K562 (cell line): ENCODE results near the gene MINK1. TPM values are rescaled to one million over a fixed set of nuclear protein-coding genes. Genes with fewer than 3 reads are reported as not detected.

ENCODE experiments used
- ATAC-seq: fragments of 200-7000 bp; cut with Tn5 transposase; 3 replicates; pipeline ENCODE4 v1.9.1; 2020; ENCODE audit warnings: moderate library complexity
- BruUV-seq: library from RNA; stranded (reverse); fragments of 400-500 nt; replicated peaks from 2 replicates; lab custom pipeline; 2021; lab: Mats Ljungman, UMichigan
- CTCF ChIA-PET: fragments of 300-600 bp; formaldehyde crosslinking; extraction: SDS; loops from one replicate; lab custom pipeline; 2021; ENCODE audit warnings: low intra/inter-chr PET ratio; lab: Yijun Ruan, JAX
- POLR2A ChIA-PET: fragments of 300-600, 350-650 bp; sonication (Branson Sonifier 250); formaldehyde crosslinking; extraction: SDS; loops from one replicate; lab custom pipeline; 2021; ENCODE audit warnings: antibody characterized with exemption, inconsistent platforms; lab: Yijun Ruan, JAX
- DNase-seq, 4 experiments: peaks; one replicate each; pipeline versions ENCODE4 v3.0.0 to v3.0.0-alpha.2; 2011 to 2018; ENCODE audit warnings: low spot score in 3 of 4, mixed read lengths in 3 of 4; ENCODE audit errors: extremely low read depth in 1 of 4
- FAIRE-seq: peaks from 2 replicates; lab custom pipeline; 2011; peaks lifted over from hg19 to GRCh38; lab: Jason Lieb, UNC
- H2AFZ ChIP-seq: 2 replicates; pipeline ENCODE4 v1.6.0; 2011; ENCODE audit warnings: low read depth, low read length, control low read depth, inconsistent platforms
- H3K27ac ChIP-seq: fragments of 200-600 bp; 3 replicates; pipeline ENCODE4 v1.8.0; 2011; ENCODE audit warnings: low read depth, mild to moderate bottlenecking, control low read depth, inconsistent platforms, low read length, moderate library complexity, mixed read lengths; ENCODE audit errors: extremely low read depth
- H3K27me3 ChIP-seq, 2 experiments: fragments of 300-600 bp in 1 of 2; 2 replicates in 1 of 2; 3 replicates in 1 of 2; pipeline versions ENCODE4 v1.6.0 to v1.8.0; 2011; ENCODE audit warnings: inconsistent platforms in 2 of 2, low read length in 2 of 2, mild to moderate bottlenecking in 1 of 2, mixed read lengths in 1 of 2, moderate library complexity in 1 of 2; ENCODE audit not compliant: control insufficient read depth in 2 of 2, insufficient read depth in 2 of 2
- H3K36me3 ChIP-seq: fragments of 300-600 bp; 3 replicates; pipeline ENCODE4 v1.8.0; 2011; ENCODE audit warnings: mild to moderate bottlenecking, low read length, inconsistent platforms; ENCODE audit not compliant: control insufficient read depth, insufficient read depth
- H3K4me1 ChIP-seq, 2 experiments: fragments of 200-600 bp in 1 of 2; replicated peaks in 1 of 2; 2 replicates in 1 of 2; 3 replicates in 1 of 2; pipeline versions ENCODE4 v1.5.1 to v1.8.0; 2011; ENCODE audit warnings: inconsistent platforms in 2 of 2, low read length in 2 of 2, mild to moderate bottlenecking in 1 of 2, mixed read lengths in 1 of 2, moderate library complexity in 1 of 2; ENCODE audit not compliant: control insufficient read depth in 2 of 2, insufficient read depth in 2 of 2
- H3K4me2 ChIP-seq: 2 replicates; pipeline ENCODE4 v1.6.1; 2011; ENCODE audit warnings: low read length, control low read depth, inconsistent platforms, mixed read lengths; ENCODE audit not compliant: insufficient read depth
- H3K4me3 ChIP-seq: fragments of 200-600 bp; sonication (generic), shearing (Covaris generic); 2 replicates; pipeline ENCODE4 v1.5.1; 2016; ENCODE audit warnings: control low read depth, inconsistent platforms
- H3K79me2 ChIP-seq: fragments of 200-600 bp; 3 replicates; pipeline ENCODE4 v1.8.0; 2011; ENCODE audit warnings: low read length, inconsistent platforms; ENCODE audit not compliant: control insufficient read depth, insufficient read depth
- H3K9ac ChIP-seq, 2 experiments: 2 replicates each; pipeline versions ENCODE4 v1.6.0 to v1.6.1; 2011; ENCODE audit warnings: low read depth in 2 of 2, low read length in 2 of 2, control low read depth in 1 of 2, inconsistent platforms in 1 of 2, mild to moderate bottlenecking in 1 of 2, mixed read lengths in 1 of 2; ENCODE audit not compliant: insufficient read depth in 1 of 2
- H3K9me1 ChIP-seq: one replicate; pipeline ENCODE4 v1.6.0; 2011; ENCODE audit warnings: inconsistent platforms, mild to moderate bottlenecking, low read length, moderate library complexity; ENCODE audit not compliant: control insufficient read depth, insufficient read depth
- H3K9me3 ChIP-seq: replicated peaks from 2 replicates; pipeline ENCODE4 v1.5.1; 2011; ENCODE audit warnings: low read depth, low read length, inconsistent platforms; ENCODE audit not compliant: control insufficient read depth, insufficient read depth
- H4K20me1 ChIP-seq: replicated peaks from 2 replicates; pipeline ENCODE4 v1.6.1; 2011; ENCODE audit warnings: low read length, inconsistent platforms, mixed read lengths; ENCODE audit not compliant: control insufficient read depth, insufficient read depth
- ATF1 ChIP-seq, 2 experiments: fragments of 450-650 bp in 1 of 2; IDR thresholded peaks; 2 replicates each; pipeline ENCODE4 v1.6.1; 2016; ENCODE audit warnings: missing compliant biosample characterization in 1 of 2, missing genetic modification characterization in 1 of 2
- COPS2 ChIP-seq: fragments of 450-650 bp; conservative IDR thresholded peaks from 2 replicates; pipeline ENCODE4 v1.6.1; 2016; ENCODE audit warnings: mild to moderate bottlenecking, moderate library complexity
- GATAD2A ChIP-seq: fragments of 450-650 bp; IDR thresholded peaks from 2 replicates; pipeline ENCODE4 v1.6.1; 2017
- IFI16 ChIP-seq: fragments of 250-450 bp; sonication (Bioruptor Pico); IDR thresholded peaks from 2 replicates; pipeline ENCODE4 v2.1.2; 2022; ENCODE audit warnings: mild to moderate bottlenecking, inconsistent platforms
- KDM1A ChIP-seq, 2 experiments: fragments of 450-650 bp; IDR thresholded peaks; 2 replicates each; pipeline ENCODE4 v1.6.1; 2016; ENCODE audit warnings: mild to moderate bottlenecking in 2 of 2
- U2AF1 ChIP-seq: fragments of 200-400 bp; formaldehyde crosslinking; optimal IDR thresholded peaks from 2 replicates; pipeline ENCODE3; 2017; ENCODE audit warnings: mild to moderate bottlenecking, low read depth, low read length, moderate library complexity
- ZKSCAN8 ChIP-seq: fragments of 200-800 bp; sonication (Bioruptor generic); IDR thresholded peaks from 2 replicates; pipeline ENCODE4 v1.6.1; 2016; ENCODE audit warnings: missing genetic modification characterization, missing compliant biosample characterization
- WGBS: fragments of 100-300 bp; shearing (Covaris generic); methylation state at CpG from one replicate; pipeline ENCODE4 v1.1.6; 2016; ENCODE audit warnings: low coverage, mixed read lengths; ENCODE audit not compliant: insufficient coverage; ENCODE audit errors: missing lambda C conversion rate; 5-methylcytosine and 5-hydroxymethylcytosine counted together
- in situ Hi-C: fragments of 300-500 bp; cut with MboI; formaldehyde crosslinking; loops from 4 replicates; pipeline ENCODE4 v1.15.0; 2018; ENCODE audit warnings: inconsistent platforms, mixed read lengths
- intact Hi-C: fragments of 100-400 bp; cut with micrococcal nuclease; formaldehyde crosslinking; loops from 2 replicates; pipeline ENCODE4 v1.14.2; 2022
- polyA plus RNA-seq, 8 experiments: library from polyadenylated mRNA; depleted of rRNA in 4 of 8; stranded (reverse) in 5 of 8; unstranded in 3 of 8; fragments of >200 nt; fragmentation: Nextera tagmentation in 2 of 8; fragmentation: Illumina TruSeq in 1 of 8; extraction: Ambion mirVana in 2 of 8; extraction: Trizol in 1 of 8; gene quantifications; 2 replicates each; pipeline versions ENCODE4 v1.2.1 to v1.2.3, GENCODE V29; 2011 to 2014; ENCODE audit warnings: inconsistent platforms in 1 of 8, missing spikeins in 1 of 8
- total RNA-seq, 7 experiments: library from RNA; depleted of rRNA in 6 of 7; stranded (reverse); fragments of >200 nt in 6 of 7; fragmentation: Illumina TruSeq in 2 of 7; extraction: Trizol in 2 of 7; gene quantifications; 2 replicates each; pipeline versions ENCODE4 v1.2.1 to v1.2.3, GENCODE V29; 2011 to 2021; ENCODE audit warnings: low replicate concordance in 1 of 7
- TF ChIP-seq, protein P1 (sequence below): sonication (generic); formaldehyde crosslinking; IDR thresholded peaks from 2 replicates; pipeline ENCODE4 v1.9.0; 2022; ENCODE audit warnings: mild to moderate bottlenecking, missing genetic modification reagents

MINK1 gene
- total and polyA plus RNA-seq, 9 of the 15 experiments (the other 6 are each of a cell fraction or from before 2014, with no cell fraction given) = 0.11 to 54.2 (median 14.9) TPM

DNA sequence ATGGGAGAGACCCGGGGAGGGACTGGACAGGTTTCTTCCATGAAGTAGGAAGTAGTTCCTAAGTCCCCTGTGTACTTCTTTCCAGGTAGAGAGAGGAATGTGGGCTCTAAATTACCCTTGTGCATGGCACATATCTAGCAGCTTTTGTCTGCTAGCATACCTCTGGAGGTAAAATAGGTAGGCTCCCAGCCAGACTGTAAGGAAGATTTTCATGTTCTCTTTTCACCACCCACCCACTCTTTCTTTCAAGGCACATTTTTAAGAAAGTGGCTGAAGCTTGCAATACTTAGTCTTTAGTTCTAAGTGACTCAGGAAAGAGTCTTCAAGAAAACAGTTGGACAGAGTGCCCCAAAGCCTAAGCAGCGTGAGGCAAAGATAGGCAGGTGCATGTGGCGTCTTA lies 9.2 kb downstream of the MINK1 start:
- no peak overlapping the region for H3K27ac ChIP-seq
- H3K4me1 ChIP-seq = peaks cover 26 to 36% of the 10 kb centered on the region in 2 experiments
- no peak for FAIRE-seq
- peaks cover 88% of the 10 kb centered on the region for H3K79me2 ChIP-seq
- DNase-seq = no peak
- H4K20me1 ChIP-seq = peaks cover 8% of the 10 kb centered on the region; the same call in 1 of the 2 replicates
- H3K9ac ChIP-seq = no peak overlapping the region
- intact Hi-C loops (no loop called here), in situ Hi-C loops (no loop called here)
- peaks cover 45% of the 10 kb centered on the region; the same call in 2 of the 3 replicates for H3K36me3 ChIP-seq
- no peaks in the 10 kb centered on the region for H3K27me3 ChIP-seq
- ChIA-PET CTCF (no interaction called here), POLR2A (no interaction called here)
- 100% methylated on average over 3 of the region's 3 CpGs for WGBS
- no TSS peak for BruUV-seq
- H3K9me1 ChIP-seq = peaks cover 3% of the 10 kb centered on the region
- no peak overlapping the region for H3K4me2 ChIP-seq
- H3K9me3 ChIP-seq = no peaks in the 10 kb centered on the region
- H2AFZ ChIP-seq = no peak overlapping the region
- no peak for ATAC-seq
- no peak overlapping the region for H3K4me3 ChIP-seq
- TF ChIP-seq ATF1 (CRISPR knock-in tag; IDR thresholded peaks at IDR 0.05) (no peak), ATF1 (tag; IDR thresholded peaks at IDR 0.05) (no peak), GATAD2A (no peak), ZKSCAN8 (CRISPR knock-in tag) (no peak), KDM1A (IDR thresholded peaks at IDR 0.05) (no peak), IFI16 (CRISPR knock-in tag) (no peak), U2AF1 (no peak), COPS2 (no peak)
- TF ChIP-seq, protein P1, sequence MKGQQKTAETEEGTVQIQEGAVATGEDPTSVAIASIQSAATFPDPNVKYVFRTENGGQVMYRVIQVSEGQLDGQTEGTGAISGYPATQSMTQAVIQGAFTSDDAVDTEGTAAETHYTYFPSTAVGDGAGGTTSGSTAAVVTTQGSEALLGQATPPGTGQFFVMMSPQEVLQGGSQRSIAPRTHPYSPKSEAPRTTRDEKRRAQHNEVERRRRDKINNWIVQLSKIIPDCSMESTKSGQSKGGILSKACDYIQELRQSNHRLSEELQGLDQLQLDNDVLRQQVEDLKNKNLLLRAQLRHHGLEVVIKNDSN (CRISPR knock-in tag) = no peak
- TF ChIP-seq, all 486 proteins: peak for 0
